Activated B cell treated with CpG ODN at 0.5 μM for 24 hours (primary cell): ENCODE measurements around the gene RPS6KA2. TPM values are rescaled to one million over a fixed set of nuclear protein-coding genes. Genes with fewer than 3 reads are reported as not detected.
A peak's percentile ranks its signal among the peaks of the same experiment; 100 is the strongest.

ENCODE experiments used
- ATAC-seq: fragments of 200-7000 bp; cut with Tn5 transposase; one replicate; pipeline ENCODE4 v1.10.0; 2021; ENCODE audit warnings: low read depth, mild to moderate bottlenecking, moderate library complexity
- CTCF ChIA-PET: fragments of 350-600 bp; sonication (Branson Sonifier 250); formaldehyde crosslinking; loops from one replicate; lab custom pipeline; 2021; ENCODE audit warnings: antibody characterized with exemption; lab: Charles Lee
- POLR2A ChIA-PET: fragments of 350-600 bp; sonication (Branson Sonifier 250); formaldehyde crosslinking; loops from one replicate; lab custom pipeline; 2021; ENCODE audit warnings: antibody characterized with exemption; lab: Charles Lee
- DNase-seq: peaks from one replicate; pipeline ENCODE4 v3.0.0; 2022
- H3K27ac Mint-ChIP-seq: one replicate; pipeline ENCODE4 v1.8.0; 2020; ENCODE audit warnings: mixed read lengths
- H3K27me3 Mint-ChIP-seq: one replicate; pipeline ENCODE4 v1.8.0; 2021; ENCODE audit warnings: mixed read lengths
- H3K36me3 Mint-ChIP-seq: one replicate; pipeline ENCODE4 v1.8.0; 2021; ENCODE audit warnings: low read depth, mixed read lengths
- H3K4me1 Mint-ChIP-seq: one replicate; pipeline ENCODE4 v1.8.0; 2021; ENCODE audit warnings: mixed read lengths
- H3K4me3 Mint-ChIP-seq: one replicate; pipeline ENCODE4 v1.8.0; 2020; ENCODE audit warnings: mild to moderate bottlenecking, mixed read lengths
- H3K9me3 Mint-ChIP-seq: one replicate; pipeline ENCODE4 v1.8.0; 2020; ENCODE audit warnings: mixed read lengths
- intact Hi-C: fragments of 100-400 bp; cut with micrococcal nuclease; formaldehyde crosslinking; loops from one replicate; pipeline ENCODE4 v1.15.1; 2024
- total RNA-seq: library from RNA; stranded (reverse); gene quantifications from 2 replicates; pipeline ENCODE4 v1.2.3, GENCODE V29; 2022
- TF ChIP-seq, protein P1 (sequence below): fragments of 200-600 bp; IDR thresholded peaks from one replicate; pipeline ENCODE4 v1.8.0; 2022; ENCODE audit warnings: antibody characterized with exemption, mild to moderate bottlenecking

RPS6KA2 gene
- total RNA-seq, 1 donor from 2014 or later = 14.4 TPM

DNA sequence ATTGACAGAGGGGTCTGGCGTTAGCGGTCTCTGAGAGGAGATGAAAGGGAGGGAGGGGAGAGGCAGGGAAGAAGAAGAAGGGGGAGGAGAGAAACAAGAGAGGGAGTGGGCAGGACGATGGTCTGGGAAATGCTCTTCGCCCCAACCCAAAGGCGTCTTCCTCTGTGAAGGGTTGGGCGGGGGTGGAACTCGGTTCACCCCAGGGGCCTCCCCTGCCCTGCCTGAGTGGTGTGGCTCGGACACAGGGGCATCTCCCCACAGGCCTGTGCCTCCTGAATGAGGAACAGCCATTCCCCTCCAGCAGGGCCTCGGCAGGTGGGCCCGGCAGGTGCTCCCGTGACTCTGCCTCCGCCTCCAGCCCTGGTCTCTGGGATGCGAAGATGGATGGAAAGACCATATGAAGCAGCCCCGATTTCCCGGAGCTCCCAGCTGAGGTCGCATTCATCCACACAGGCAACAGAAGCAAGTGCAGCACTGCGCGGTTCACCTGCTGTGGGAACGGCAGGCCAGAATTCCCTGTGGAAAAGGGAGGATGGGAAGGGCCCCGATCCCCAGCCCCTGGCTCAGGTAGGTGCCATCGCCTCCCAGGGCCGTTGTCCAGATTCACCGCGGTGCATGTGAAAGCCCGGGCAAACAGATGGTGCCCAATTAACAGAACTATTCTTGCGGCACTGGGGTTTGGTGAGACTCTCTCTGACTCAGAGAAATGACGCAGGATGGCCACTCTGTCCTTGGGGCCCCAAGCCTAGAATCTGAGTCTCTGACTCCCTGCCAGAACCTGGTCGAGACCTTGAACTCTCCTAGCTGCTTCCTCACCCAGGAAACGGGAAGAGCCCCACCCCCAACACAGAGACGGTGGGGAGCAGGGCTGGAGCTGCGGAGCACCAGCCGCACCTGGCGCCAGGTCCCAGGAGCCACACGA lies 29.4 kb upstream of the RPS6KA2 start:
- CTCF ChIA-PET = no interaction called here
- Mint-ChIP-seq H3K27ac (no peak overlapping the region), H3K4me3 (no peak overlapping the region), H3K36me3 (no peaks in the 10 kb centered on the region), H3K9me3 (no peaks in the 10 kb centered on the region), H3K4me1 (peaks cover 2% of the 10 kb centered on the region), H3K27me3 (peaks cover 26% of the 10 kb centered on the region)
- DNase-seq (no peak), ATAC-seq (peak; percentile 57)
- intact Hi-C loops = loop anchor here (2.0 kb wide), 1 partner anchor 68 kb away; no protein-coding TSS in a partner anchor
- POLR2A ChIA-PET = interaction anchor here (0.7 kb wide), 1 partner anchor 67 kb away, joined by 4 read pairs; no protein-coding TSS in a partner anchor
- TF ChIP-seq, protein P1, sequence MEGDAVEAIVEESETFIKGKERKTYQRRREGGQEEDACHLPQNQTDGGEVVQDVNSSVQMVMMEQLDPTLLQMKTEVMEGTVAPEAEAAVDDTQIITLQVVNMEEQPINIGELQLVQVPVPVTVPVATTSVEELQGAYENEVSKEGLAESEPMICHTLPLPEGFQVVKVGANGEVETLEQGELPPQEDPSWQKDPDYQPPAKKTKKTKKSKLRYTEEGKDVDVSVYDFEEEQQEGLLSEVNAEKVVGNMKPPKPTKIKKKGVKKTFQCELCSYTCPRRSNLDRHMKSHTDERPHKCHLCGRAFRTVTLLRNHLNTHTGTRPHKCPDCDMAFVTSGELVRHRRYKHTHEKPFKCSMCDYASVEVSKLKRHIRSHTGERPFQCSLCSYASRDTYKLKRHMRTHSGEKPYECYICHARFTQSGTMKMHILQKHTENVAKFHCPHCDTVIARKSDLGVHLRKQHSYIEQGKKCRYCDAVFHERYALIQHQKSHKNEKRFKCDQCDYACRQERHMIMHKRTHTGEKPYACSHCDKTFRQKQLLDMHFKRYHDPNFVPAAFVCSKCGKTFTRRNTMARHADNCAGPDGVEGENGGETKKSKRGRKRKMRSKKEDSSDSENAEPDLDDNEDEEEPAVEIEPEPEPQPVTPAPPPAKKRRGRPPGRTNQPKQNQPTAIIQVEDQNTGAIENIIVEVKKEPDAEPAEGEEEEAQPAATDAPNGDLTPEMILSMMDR = no peak

DNA sequence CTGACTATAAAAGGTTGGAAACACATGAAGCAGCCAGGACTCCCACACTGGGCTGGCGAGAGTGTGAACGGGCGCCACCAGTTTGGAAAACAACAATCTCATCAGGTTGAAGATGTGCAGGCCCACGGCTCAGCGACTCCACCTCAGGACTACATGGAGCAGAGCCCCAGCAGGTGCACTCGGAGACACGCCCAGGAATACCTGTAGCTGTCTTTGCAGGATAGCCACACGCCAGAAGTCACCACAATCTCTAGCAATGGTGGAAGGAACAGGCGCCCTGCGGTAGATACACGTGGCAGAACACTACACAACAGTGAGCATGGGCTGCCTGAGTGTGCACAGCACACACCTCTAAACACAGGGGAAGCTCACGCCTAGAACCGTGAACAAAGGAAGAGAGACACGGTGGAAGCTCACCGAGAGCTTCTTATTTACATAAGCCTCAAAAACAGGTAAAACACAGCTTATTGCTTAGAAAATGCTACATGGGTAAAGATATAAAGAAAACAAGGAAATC lies 28.7 kb upstream of the RPS6KA2 start:
- Mint-ChIP-seq H3K9me3 (no peaks in the 10 kb centered on the region), H3K36me3 (no peaks in the 10 kb centered on the region), H3K4me3 (no peak overlapping the region), H3K4me1 (peaks cover 2% of the 10 kb centered on the region), H3K27me3 (peaks cover 26% of the 10 kb centered on the region), H3K27ac (no peak overlapping the region)
- intact Hi-C loops = loop anchor here (2.0 kb wide), 1 partner anchor 67 kb away; no protein-coding TSS in a partner anchor
- ATAC-seq (no peak), DNase-seq (no peak)
- ChIA-PET POLR2A (interaction anchor here (0.7 kb wide), 1 partner anchor 66 kb away, joined by 4 read pairs; no protein-coding TSS in a partner anchor), CTCF (no interaction called here)
- TF ChIP-seq, protein P1 = no peak

DNA sequence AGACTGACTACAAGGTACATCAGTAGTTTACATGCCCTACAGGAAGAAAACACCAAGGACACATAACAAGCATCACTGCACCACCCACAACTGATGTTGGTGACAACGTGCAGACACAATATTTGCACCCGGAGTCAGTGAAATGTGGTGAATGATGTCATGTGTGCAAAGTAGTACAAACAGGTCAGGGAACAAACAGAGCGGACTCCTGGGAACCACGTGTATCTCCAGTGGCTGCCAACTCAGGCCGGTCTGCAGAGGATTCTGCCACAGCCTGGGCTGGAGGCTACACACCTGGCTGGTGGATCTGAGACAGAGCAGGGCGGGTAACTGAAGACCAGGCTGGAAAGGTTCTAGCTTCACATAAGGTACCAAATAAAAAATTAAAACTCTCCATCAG lies 28.2 kb upstream of the RPS6KA2 start:
- intact Hi-C loops = no loop called here
- H3K36me3 Mint-ChIP-seq = no peaks in the 10 kb centered on the region
- H3K4me1 Mint-ChIP-seq = peaks cover 2% of the 10 kb centered on the region
- H3K27me3 Mint-ChIP-seq = peaks cover 25% of the 10 kb centered on the region
- TF ChIP-seq, protein P1 = no peak
- CTCF ChIA-PET = no interaction called here
- H3K9me3 Mint-ChIP-seq = no peaks in the 10 kb centered on the region
- DNase-seq = no peak
- ATAC-seq = no peak
- POLR2A ChIA-PET = no interaction called here
- no peak overlapping the region for H3K4me3 Mint-ChIP-seq
- H3K27ac Mint-ChIP-seq = no peak overlapping the region

DNA sequence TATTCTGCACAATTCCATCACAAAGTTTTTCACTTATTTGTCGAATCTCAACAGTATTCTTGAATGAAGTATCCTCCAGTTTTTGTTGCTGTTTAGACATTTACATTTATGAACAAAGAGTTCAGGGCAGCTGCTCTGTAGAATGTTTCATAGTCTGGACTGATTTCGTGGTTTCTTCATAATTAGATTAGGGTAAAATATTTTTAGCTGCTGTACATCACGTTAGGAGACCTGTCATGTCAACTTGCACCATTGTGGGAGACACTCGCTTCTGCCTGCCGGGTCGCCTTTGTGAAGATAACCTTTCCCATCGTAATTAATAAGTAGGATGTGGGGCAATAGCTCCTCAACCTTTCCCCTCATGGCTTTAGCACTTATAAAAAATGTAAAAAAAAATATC lies 27.5 kb upstream of the RPS6KA2 start:
- H3K27me3 Mint-ChIP-seq = peaks cover 23% of the 10 kb centered on the region
- H3K9me3 Mint-ChIP-seq = no peaks in the 10 kb centered on the region
- H3K36me3 Mint-ChIP-seq = no peaks in the 10 kb centered on the region
- intact Hi-C loops = no loop called here
- peaks cover 2% of the 10 kb centered on the region for H3K4me1 Mint-ChIP-seq
- ATAC-seq (no peak), DNase-seq (no peak)
- no peak overlapping the region for H3K4me3 Mint-ChIP-seq
- CTCF ChIA-PET = no interaction called here
- POLR2A ChIA-PET = no interaction called here
- TF ChIP-seq, protein P1 = no peak
- H3K27ac Mint-ChIP-seq = no peak overlapping the region

DNA sequence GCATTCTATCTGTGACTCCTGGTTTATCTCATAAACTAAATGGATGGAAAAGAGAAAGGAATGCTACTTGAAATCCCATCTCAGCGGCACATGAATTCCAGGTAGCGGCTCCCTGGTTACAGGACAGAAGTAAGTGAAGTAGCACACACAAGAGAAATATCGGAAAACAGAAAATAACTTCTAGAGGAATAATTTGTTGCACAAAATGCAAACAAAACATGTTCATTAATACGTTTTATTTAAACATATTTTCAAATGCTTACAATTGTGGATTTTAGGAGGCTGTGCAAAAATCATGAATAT lies 26.5 kb upstream of the RPS6KA2 start:
- H3K9me3 Mint-ChIP-seq = no peaks in the 10 kb centered on the region
- no peak overlapping the region for H3K4me3 Mint-ChIP-seq
- POLR2A ChIA-PET = no interaction called here
- ATAC-seq (no peak), DNase-seq (no peak)
- H3K4me1 Mint-ChIP-seq = peaks cover 2% of the 10 kb centered on the region
- intact Hi-C loops = no loop called here
- no peak overlapping the region for H3K27ac Mint-ChIP-seq
- H3K36me3 Mint-ChIP-seq = no peaks in the 10 kb centered on the region
- H3K27me3 Mint-ChIP-seq = peaks cover 13% of the 10 kb centered on the region
- TF ChIP-seq, protein P1 = no peak
- CTCF ChIA-PET = no interaction called here
